ENCODE results near the gene PUM1. TPM values are rescaled to one million over a fixed set of nuclear protein-coding genes. Genes with fewer than 3 reads are reported as not detected.
"Not testable (repeated sequence)": the region's sequence is repeated elsewhere in the genome, so short reads cannot be mapped to it uniquely, and the experiment has no call there.

PUM1 gene
- total RNA-seq, 2 donors from 2014 or later = 30.9 to 32.3 TPM

DNA sequence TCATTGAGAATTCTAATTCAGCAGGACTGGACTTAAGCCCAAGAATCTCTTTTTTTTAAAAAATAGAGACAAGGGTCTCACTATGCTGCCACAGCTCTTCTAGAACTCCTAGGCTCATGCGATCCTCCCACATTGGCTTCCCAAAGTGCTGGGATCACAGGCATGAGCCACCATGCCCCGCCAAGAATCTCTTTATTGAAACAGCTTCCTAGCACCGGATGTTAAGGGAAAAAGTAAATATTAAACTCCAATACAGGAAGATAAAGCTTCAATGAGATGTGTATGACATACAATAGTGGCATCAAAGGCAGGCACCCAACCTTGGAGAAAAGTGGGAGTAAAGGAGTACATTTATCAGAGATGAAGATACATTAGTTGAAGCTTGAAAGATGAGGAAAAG is 25.5 kb downstream of the PUM1 start:
- WGBS, 2 donors = 49 to 52% methylated on average over 3 of the region's 3 CpGs
- Histone ChIP-seq H3K27me3 (no peaks in the 10 kb centered on the region), H3K27ac (no peak overlapping the region), H3K4me1 (peaks cover 19% of the 10 kb centered on the region), H3K36me3 (replicated peaks in 1 of 2; ENCODE audit: insufficient read depth in 1 of 2, low read depth in 2 of 2) (no peaks in the 10 kb centered on the region), H3K9me3 (no peaks in the 10 kb centered on the region), H3K4me3 (no peak overlapping the region)
- TF ChIP-seq, protein P1, sequence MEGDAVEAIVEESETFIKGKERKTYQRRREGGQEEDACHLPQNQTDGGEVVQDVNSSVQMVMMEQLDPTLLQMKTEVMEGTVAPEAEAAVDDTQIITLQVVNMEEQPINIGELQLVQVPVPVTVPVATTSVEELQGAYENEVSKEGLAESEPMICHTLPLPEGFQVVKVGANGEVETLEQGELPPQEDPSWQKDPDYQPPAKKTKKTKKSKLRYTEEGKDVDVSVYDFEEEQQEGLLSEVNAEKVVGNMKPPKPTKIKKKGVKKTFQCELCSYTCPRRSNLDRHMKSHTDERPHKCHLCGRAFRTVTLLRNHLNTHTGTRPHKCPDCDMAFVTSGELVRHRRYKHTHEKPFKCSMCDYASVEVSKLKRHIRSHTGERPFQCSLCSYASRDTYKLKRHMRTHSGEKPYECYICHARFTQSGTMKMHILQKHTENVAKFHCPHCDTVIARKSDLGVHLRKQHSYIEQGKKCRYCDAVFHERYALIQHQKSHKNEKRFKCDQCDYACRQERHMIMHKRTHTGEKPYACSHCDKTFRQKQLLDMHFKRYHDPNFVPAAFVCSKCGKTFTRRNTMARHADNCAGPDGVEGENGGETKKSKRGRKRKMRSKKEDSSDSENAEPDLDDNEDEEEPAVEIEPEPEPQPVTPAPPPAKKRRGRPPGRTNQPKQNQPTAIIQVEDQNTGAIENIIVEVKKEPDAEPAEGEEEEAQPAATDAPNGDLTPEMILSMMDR (IDR thresholded peaks at IDR 0.05) = no peak
- TF ChIP-seq POLR2A (IDR thresholded peaks at IDR 0.05) = no peak
- ATAC-seq (no peak), DNase-seq (no peak)
- intact Hi-C loops (cut with DNase I) = no loop called here

DNA sequence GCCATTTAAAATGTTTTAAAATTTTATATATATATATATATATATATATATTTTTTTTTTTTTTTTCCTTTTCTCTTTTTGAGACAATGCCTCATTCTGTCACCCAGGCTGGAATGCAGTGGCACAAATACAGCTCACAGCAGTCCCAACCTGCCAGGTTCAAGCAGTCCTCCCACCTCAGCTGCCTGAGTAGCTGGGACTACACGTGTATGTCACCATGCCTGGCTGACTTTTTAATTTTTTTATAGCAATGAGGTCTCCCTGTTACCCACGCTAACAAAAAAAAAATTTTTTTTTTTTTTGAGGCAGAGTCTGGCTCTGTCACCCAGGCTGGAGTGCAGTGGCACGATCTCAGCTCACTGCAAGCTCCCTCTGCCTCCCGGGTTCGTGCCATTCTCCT is 26.6 kb downstream of the PUM1 start:
- not testable (repeated sequence) for ATAC-seq, H3K27ac ChIP-seq

DNA sequence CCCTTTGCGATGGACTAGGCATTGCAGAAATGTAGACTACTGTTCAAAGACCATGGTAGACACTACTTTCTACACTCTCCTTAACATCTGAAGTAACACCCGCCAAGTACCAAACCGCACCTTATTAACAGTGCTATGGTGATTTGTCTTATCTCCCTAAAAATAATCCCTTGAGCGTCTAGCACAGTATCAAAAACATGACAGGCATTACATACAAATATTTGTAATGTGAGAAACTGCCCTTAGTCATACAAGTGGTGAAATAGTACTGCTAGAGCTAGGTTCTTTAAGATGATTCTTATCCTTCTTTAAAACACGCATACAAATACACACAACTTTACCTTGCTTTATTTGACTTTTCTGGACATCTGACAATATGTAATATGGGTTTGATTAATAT is 27.2 kb downstream of the PUM1 start:
- 65 to 67% methylated on average over 5 of the region's 5 CpGs for WGBS, 2 donors

More for the DNA sequence above, 26.6 kb downstream of the PUM1 start:
- WGBS, 2 donors = 68 to 76% methylated on average over 5 of the region's 5 CpGs
- H3K9me3 ChIP-seq; intact Hi-C loops (cut with DNase I); H3K36me3 ChIP-seq (replicated peaks in 1 of 2; ENCODE audit: insufficient read depth in 1 of 2, low read depth in 2 of 2); H3K4me3 ChIP-seq; H3K27me3 ChIP-seq; DNase-seq: not testable (repeated sequence)
- H3K4me1 ChIP-seq = peaks cover 19% of the 10 kb centered on the region

DNA sequence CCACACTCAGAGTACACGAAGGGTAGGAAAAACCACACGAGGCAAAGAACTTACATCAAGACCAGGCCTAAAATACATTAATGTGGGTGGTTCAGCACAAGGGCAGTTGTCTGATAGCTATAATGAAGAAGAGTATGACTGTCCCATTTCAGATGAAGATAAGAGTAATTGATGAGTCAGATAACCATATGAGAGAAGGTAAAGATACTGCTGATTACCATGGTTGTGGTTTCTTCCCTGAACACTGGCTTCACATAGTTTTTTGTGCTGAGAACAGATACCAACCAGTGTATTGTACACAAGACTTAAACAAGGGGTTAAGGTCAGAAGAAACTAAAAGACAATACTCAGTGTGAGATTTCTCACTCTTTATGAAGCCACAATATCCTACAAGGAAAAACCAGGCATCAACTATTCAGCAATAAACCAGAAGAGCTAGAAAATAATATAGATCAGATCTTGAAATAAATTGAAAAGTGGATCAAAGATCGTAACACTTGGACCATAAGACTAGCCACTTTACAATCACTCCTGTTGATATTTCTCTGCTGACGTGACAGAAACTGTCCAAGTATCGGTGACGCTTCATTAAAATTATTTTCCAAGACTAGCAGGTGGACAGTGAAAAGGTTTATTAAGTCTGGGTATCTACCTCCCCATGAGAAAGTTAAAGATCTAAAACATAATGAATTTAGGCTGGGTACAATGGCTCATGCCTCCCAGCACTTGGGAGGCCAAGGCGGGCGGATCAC is 28.6 kb downstream of the PUM1 start:
- intact Hi-C loops (cut with DNase I) = no loop called here
- no peak overlapping the region for H3K4me3 ChIP-seq
- TF ChIP-seq POLR2A (IDR thresholded peaks at IDR 0.05) = no peak
- TF ChIP-seq, protein P1 (IDR thresholded peaks at IDR 0.05) = no peak
- H3K27ac ChIP-seq = no peak overlapping the region
- DNase-seq (no peak), ATAC-seq (no peak)
- peaks cover 14% of the 10 kb centered on the region for H3K4me1 ChIP-seq
- H3K27me3 ChIP-seq = no peaks in the 10 kb centered on the region
- H3K9me3 ChIP-seq = no peaks in the 10 kb centered on the region
- H3K36me3 ChIP-seq (replicated peaks in 1 of 2; ENCODE audit: insufficient read depth in 1 of 2, low read depth in 2 of 2) = no peaks in the 10 kb centered on the region
- WGBS, 2 donors = 85 to 89% methylated on average over 8 of the region's 8 CpGs

More for the DNA sequence above, 27.2 kb downstream of the PUM1 start:
- DNase-seq (no peak), ATAC-seq (no peak)
- H3K9me3 ChIP-seq = no peaks in the 10 kb centered on the region
- no peak overlapping the region for H3K27ac ChIP-seq
- H3K36me3 ChIP-seq (replicated peaks in 1 of 2; ENCODE audit: insufficient read depth in 1 of 2, low read depth in 2 of 2) = no peaks in the 10 kb centered on the region
- peaks cover 14% of the 10 kb centered on the region for H3K4me1 ChIP-seq
- no peak for TF ChIP-seq POLR2A (IDR thresholded peaks at IDR 0.05)
- TF ChIP-seq, protein P1 (IDR thresholded peaks at IDR 0.05) = no peak
- no peaks in the 10 kb centered on the region for H3K27me3 ChIP-seq
- no peak overlapping the region for H3K4me3 ChIP-seq
- intact Hi-C loops (cut with DNase I) = no loop called here

DNA sequence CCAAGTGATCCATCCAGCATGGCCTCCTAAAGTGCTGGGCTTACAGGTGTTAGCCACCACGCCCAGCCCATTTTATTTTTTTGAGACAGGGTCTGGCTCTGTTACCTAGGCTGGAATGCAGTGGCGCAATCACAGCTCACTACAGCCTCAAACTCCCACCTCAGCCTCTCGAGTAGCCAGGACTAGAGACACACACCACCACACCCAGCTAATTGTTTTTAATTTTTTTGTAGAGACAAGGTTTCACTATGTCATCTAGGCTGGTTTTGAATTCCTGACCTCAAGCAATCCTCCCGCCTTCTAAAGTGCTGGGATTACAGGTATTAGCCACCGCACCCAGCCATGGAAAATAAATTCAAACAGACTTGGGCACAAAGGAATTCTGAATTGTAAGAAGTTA is 31.9 kb downstream of the PUM1 start:
- ATAC-seq = no peak
- peaks cover 20% of the 10 kb centered on the region for H3K4me1 ChIP-seq
- H3K36me3 ChIP-seq (replicated peaks in 1 of 2; ENCODE audit: insufficient read depth in 1 of 2, low read depth in 2 of 2) = no peaks in the 10 kb centered on the region
- whole genome bisulfite sequencing, 2 donors = 91 to 92% methylated on average over 5 of the region's 5 CpGs
- DNase-seq = no peak
- intact Hi-C loops (cut with DNase I) = no loop called here
- H3K27ac ChIP-seq = no peak overlapping the region
- H3K9me3 ChIP-seq = no peaks in the 10 kb centered on the region
- H3K4me3 ChIP-seq = no peak overlapping the region
- TF ChIP-seq, protein P1 (IDR thresholded peaks at IDR 0.05) = no peak
- TF ChIP-seq POLR2A (IDR thresholded peaks at IDR 0.05) = no peak
- H3K27me3 ChIP-seq = no peaks in the 10 kb centered on the region
